Limb (tissue), 2 donors: ENCODE data around the gene SHANK2.
A peak's percentile ranks its signal among the peaks of the same experiment; 100 is the strongest.
"Not testable (repeated sequence)": the region's sequence is repeated elsewhere in the genome, so short reads cannot be mapped to it uniquely, and the experiment has no call there.

ENCODE experiments used
- DNase-seq, 2 donors: peaks; one replicate each; pipeline ENCODE4 v3.0.0-alpha.2; 2016; ENCODE audit errors: extremely low spot score in 2 of 2

Gene SHANK2

DNA sequence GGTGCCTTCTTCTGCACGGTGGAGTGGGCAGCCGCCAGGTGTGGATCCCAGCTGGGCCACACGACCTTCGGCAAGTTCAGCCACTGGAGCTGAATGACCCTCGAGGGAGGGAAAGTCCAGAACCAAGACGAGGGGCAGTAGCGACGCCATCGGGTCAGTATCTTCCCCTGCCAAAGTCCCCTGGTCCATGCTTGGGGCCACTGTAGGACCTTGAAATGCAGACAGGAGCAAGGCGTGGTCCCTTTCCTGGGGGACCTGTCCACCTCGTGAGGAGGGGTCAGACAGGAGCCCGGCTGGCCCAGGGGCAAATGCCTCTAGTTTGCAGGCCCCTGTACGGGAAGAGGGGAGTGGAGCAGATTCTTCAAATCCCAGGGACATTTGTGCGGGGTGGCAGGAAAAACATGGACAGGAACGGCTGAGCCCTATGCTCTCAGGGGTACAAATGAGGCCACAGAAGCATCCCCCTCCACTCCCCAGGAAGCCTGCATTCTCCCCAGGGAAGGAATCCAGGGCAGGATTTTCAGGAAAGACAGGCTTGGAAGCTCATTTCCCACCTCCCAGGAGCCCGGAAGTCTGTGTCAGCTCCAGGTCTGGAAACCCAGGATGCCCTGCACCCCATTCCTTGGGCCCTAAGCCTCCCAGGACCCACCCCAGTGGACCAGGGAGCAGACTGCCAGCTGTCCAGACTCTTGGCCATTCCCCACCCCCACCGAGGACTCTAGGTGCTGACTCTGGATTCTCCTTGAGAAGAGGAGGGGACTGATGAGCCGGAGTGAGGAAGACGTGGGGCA lies 6.6 kb downstream of the SHANK2 start:
- no peak for DNase-seq

DNA sequence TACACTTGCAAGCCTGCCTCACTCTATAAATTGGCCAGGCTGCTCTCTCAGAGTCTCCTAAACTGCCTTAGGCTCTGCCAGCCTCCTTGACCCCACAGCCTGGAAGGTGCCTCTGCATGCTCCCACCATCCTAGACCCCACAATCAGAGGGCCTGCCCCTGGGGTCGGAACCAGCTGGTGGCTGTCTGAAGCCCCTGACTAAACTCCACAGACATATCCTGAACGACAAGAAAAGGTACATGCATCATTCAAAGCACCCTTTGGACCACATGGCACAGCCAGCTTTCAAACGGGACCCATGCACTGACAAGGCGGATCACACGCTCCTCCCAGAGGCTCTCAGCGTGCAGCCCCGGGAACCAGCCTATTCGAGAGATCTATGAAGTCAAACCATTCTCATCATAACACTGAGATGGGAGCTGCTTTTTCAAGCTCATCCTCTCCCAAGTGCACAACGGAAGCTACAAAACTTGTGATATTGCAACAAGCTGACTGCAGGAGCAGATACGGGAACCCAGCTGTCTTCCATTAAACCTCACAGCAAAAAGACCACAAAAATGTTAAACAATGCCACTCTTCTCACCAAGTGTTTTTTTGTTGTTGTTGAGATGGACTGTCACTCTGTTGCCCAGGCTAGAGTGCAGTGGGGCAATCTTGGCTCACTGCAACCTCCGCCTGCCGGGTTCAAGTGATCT lies 8.1 kb downstream of the SHANK2 start:
- no peak for DNase-seq

DNA sequence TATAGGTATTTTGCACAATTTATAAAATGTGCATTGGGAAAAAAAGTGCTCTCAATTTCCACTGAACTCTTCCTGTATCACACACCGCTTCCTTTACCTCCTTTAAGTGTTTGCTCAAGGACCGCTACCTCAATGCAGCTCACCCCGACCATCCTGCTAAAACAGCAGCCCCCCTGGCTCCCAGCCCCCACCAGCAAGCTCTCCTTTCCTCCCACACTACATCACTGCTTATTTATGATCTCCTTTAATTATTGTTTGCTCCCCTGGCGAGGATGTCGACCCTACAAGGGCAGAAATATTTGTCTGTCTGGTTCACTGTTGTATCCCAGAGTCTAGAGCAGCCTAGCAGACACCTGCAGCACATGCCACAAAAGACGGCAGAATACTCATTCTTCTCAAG lies 10.0 kb downstream of the SHANK2 start:
- DNase-seq = no peak

DNA sequence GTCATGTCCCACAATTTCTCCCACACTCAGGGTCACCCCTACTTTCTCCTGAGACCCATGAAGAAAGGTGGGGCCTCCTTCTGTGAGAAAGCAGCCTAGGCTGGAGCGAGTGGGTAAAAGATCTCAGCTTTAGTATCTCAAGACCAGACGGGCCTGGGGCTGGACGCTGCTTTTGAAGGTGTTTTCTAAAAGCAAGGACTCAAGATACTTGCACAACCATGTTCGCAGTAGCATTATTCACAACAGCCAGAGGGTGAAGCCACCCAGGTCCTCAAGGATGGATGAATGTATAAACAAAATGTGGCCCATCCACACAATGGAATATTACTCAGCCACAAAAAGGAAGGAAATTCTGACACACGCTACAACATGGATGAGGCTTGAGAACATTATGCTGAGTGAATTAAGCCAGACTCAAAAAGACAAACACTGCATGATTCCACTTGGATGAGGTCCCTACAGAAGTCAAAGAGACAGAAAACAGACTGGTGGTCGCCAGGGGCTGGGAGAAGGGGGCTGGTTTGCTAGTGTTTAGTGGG lies 10.6 kb downstream of the SHANK2 start:
- DNase-seq = no peak

DNA sequence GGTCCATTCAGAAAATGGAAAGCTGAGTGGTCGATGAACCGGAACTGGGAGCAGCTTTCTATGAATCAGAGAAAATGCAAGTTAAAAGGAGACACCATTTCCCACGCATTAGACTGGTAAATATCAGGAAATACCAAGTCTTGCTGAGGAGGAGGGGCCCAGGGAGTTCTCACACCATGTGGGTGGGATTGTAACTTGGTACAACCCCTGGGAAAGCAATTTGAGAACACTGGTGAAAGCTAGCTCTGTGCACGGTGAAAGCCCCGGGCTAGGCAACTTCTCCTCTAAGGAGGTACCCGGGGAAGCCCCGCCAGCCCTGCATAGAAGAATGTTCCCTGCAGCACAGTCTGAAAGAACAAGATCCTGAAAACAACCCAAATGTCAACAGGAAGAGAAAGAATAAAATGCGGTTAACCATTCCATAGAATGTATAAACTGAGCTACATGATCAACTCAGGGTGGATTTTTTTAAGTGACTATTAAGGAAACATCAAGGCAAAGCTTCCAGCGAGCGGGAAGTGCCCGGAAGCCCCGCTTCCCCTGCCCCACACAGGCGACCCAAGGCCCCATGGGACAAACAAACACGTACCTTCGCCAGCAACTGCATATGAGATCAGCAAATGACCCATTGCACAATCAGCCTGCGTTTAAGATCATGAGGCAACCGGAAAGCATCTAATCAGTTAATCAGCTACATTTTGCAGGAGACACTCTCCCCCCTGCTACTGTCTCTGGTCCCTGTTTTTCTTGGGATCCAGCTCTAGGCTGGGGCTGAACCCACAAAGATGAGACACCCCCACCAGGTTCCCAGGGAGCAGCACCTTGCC lies 11.3 kb downstream of the SHANK2 start:
- DNase-seq = peak; percentile 44 to 57

DNA sequence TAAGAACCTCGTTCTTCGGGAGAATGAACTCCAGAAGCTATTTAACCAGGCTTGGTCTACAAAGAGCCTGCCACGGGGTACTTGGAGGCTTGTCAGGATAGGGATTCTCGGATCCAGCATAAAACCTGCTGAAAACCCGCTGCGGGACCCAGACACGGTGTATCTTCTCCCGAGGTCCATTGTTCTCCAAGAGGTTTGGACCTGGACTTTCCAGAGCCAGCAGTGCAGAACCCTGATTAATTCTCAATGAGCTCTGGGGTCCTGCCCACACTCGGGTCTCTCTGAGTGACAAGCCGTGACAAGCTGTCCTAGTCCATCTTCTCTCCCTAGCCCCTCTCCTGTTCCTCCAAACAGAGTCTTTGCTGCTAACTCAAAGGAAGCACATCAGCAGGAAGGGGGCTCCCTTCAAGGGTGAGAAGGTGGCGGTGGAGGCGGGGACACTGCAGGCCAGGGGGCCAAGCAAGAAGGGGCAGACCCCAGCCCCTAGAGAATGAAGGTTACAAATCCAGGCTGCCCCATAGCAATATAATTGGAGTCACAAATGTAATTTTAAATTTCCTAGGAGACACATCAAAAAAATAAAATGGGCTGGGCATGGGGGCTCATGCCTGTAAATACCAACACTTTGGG lies 12.2 kb downstream of the SHANK2 start:
- DNase-seq = no peak

DNA sequence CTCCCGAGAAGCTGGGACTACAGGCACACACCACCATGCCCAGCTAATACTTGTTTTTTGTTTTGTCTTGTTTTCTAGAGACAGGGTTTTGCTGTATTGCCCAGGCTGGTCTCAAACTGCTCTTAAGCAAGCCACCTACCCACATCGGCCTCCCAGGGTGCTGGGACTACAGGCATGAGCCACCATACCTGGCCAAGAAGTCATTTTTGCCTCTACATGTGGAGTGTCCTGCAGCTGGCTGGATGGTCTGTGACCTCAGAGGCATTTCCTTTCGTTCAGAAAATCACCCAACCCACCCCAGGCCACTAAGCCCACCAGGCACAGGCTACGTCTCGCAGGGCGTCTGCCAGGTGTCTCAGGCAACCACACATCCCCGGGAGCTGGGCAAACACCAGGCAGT lies 12.8 kb downstream of the SHANK2 start:
- no peak for DNase-seq

DNA sequence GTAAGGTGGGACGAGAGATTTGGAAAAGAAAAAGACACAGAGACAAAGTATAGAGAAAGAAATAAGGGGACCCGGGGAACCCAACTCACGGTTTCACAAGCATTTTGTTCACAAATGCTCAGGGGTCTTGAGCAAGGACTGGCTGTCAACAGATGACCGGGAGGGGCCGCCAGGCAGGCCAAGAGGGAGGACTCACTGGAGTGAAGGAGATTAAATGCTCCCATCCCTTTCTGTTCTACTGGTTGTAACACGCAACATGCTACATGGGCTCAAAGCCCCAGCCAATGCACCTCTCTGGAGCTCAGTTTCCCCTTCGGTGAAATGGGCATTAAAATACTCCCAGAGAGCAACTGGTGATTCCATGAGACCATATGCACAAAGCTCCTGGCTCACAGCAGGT lies 13.4 kb downstream of the SHANK2 start:
- no peak for DNase-seq

DNA sequence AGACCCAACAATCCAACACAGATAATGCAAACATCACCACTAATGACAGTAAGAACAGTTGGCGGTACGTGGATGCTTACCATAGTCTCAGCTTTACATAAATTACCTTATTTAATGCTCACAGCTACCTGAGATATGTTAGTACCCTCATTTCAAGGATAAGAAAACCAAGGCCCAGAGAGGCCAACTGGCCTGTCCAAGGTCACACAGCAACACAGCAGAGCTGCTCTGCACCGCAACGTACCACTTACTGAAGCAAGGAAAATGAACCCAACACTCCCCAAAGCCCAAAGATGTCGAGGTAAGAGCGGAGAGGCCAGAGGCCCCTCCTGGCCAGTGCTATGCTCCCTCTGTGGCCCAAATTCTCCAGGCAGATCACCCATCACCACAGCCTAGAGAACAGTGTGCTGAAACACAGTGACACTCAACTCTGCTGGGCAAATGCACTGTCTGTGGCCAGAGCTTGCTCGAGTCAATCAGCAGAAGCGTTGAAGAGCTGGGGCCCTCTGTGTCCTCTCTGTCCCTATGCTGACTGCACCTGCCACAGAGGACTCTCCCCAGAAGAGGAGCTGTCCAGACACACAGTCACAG lies 14.0 kb downstream of the SHANK2 start:
- DNase-seq = no peak

DNA sequence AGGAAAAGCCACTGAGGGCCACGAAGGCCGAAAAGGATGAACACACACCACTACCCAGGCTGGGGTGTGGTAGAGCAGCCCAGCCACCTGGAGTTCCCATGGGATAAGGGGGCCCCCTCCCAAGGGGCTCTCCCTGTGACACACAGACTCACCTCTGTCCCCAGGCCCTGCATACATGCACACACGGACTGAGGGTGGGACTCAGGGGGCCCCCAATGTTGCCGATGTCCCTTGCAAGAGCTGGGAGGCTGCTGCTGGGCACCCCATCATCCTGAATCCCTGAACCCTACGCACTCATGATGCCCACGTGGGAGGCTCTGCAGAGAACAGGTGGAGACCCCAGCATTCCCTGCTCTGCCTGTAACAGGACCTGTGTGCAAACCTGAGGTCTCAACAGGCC lies 14.5 kb downstream of the SHANK2 start:
- DNase-seq = no peak

DNA sequence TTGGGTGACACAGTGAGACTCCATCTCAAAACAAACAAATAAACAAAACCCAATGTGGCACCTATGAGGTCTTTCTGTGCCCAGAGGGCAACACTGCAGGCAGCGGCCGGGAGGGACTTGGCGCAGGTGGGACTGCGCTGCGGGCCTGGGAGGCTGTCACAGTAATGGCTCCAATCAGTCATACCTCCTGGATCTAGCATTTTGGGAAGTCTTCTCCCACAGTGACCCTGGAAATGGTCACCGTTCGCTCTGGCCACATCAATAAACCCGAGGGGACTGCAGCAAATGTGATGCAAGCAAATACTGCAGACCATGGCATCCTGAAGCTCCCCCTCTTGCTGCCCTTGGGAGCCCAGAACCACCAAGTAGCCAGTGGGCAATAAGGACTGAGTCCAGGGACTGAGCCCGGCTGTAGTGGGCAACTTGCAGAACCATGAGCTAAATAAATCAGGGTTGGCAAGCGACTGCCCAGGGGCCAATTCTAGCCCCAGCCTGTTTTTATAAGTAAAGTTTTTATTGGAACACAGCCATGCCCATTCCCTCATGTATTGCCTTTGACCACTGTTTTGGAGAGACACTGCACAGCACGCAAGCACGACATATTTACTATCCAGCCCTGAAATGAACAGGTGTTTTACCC lies 15.4 kb downstream of the SHANK2 start:
- no peak for DNase-seq

DNA sequence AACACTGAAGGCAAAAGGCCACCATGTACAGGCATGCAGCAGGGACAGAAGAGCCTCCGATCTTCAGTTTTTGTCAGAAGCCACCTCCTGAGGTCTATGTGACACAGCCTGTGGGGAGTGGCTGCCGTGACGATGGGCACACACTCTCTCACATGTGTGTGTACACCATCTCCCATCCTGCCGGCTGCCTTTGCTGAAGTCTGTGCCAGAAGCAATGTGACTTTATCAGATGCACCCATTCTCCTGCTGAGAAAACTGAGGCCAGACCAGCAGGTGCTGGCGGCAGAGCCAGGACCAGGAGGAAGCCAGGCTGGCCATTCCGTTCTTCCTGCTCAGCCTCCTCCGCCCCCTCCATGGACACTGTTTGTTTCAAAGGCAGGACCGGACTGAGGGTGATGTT lies 16.7 kb downstream of the SHANK2 start:
- no peak for DNase-seq

DNA sequence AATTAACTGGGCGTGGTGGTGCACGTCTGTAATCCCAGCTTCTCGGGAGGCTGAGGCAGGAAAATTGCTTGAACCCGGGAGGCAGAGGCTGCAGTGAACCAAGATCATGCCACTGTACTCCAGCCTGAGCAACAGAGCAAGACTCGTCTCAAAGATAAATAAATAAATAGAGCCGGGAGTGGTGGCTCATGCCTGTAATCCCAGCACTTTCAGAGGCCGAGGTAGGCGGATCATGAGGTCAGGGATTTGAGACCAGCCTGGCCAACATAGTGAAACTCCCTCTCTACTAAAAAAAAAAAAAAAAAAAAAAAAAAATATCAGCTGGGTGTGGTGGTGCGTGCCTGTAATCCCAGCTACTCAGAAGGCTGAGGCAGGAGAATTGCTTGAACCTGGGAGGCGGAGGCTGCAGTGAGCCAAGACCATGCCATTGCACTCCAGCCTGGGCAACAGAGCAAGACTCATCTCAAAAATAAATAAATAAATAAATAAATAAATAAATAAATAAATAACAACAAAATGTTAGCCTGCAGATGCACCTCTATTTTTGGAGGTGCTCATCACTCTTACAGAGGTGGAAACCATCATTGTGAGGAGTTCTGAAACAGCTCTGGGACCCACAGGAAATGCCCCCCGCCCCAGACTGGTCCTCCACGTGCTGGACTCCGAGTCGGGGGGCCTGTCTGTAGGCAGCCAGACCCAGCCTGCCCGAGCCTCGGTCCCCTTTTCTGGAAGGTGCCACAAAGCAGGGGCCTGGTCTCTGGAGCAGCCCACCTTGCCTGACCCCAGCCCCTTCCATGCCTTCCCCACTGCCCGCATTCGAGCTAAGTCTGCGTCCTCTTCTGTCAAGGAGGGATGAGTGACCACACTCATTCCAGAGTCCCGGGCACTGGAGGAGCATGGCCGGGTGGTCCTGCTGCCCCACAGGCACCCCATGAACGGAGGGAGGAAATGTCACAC lies 18.2 kb downstream of the SHANK2 start:
- not testable (repeated sequence) for DNase-seq

DNA sequence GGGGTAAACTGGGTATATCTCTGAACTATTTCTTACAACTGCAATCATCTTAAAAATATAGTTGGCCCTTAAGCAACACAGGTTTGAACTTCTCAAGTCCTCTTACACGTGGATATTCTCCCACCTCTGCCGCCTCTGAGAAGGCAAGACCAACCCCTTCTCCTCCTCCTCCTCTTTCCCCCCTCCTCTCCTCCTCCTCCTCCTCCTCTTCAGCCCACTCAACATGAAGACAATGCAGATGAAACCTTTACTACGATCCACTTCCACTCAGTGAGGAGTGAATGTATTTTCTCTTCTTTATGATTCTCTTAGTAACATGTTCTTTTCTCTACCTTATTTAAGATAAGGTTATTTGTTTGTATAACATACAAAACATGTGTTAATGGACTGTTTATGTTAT lies 20.0 kb downstream of the SHANK2 start:
- no peak for DNase-seq

DNA sequence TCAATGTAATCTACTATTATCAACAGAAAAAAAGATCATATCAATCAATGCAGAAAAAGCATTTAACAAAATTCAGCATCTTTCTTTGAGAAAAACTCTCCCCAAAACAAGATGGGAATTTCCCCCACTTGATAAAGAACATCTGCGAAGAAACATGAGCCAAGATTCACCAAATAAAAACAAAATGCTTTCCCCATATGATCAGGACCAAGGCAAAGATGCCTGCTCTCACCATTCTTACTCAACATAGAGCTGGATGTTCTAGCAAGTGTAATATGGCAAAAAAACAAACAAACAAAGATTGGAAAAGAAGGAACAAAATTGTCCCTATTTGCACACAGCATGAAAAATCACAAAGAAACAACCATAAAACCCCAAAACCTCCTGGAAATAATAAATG lies 23.4 kb downstream of the SHANK2 start:
- no peak for DNase-seq

DNA sequence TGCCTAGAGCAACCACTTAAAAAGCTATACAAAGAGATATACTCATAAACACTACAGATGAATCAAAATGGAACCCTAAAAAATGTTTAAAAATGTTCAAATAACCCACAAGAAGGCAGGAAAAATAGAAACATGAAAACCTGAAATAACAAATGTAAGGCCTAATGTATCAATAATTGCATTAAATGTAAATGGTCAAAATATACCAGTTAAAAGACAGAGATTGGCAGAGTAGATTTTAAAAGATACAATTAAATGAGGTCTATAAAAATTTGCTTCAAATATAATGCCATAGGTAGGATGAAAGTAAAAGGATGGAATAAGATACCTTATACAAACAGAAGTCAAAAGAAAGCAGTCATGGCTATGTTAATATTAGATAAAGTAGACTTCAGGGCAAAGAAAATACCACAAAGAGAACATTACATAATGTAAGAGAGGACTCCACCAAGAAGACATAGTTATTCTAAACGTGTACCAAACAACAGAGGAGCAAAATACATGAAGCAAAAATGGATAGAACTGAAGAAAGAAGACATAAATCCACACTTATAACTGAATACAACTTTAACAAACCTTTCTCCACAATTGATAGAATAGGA lies 25.2 kb downstream of the SHANK2 start:
- DNase-seq = no peak

DNA sequence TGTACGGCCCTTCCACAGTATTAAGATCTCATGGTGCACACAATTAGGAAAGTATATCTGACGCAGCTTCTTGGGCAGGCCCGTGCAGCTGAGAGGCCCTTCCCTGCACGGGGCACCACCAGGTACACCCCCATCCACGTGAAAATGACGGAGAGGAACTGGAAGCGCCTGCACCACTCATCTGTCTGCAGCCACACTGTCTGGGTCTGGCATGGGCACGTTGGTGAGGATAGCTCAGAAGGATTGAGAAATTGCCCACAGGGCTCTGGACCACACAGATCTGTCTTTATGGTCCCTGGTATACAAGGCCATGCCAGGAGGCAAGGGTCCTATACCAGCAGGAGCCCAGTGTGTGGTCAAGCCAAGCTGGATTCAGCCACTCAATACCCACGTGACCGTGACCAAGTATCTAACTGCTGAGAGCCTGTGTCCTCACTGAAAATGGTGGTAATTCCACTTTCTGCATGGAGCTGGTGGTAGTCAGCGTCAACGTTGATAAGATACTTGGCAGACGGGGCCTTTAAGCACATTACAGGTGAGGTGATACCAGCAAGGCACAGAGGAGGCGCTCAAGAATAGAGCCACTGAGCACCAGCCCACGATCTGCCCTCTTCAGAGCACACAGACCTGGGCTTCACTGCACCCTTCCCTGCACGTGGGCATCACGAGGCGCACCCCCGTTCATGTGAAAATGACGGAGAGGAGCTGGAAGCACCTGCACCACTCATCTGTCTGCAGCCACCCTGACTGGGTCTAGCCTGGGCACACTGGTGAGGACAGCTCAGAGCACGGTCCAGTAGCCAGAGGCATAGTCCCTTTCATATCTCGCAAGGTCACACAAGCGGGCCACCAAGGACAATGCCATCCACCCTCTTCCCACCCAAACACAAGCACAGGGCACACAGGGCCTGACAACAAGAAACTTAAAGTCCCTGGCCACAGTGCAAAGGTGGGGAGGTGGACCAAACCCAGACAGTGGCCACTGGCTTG lies 28.4 kb downstream of the SHANK2 start:
- no peak for DNase-seq

DNA sequence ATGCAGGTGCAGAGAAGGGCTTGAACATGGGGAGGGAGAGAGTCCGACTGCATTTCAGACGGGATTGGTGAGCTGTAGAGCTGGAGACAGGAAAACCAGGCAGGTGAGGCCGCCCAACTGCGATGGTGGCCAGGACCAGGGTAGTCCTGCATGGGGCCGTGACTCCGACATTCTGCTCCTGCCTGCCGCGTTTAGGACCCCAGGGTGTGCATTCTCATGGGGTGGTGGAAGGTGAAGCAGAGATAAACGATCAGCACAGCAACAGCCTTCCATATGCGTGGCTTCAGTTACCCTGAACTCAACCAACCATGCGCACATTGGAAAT lies 29.3 kb downstream of the SHANK2 start:
- no peak for DNase-seq
